Measurements from ENCODE around the gene SLAIN2.
"Not testable (repeated sequence)": the region's sequence is repeated elsewhere in the genome, so short reads cannot be mapped to it uniquely, and the experiment has no call there.

Gene SLAIN2

DNA sequence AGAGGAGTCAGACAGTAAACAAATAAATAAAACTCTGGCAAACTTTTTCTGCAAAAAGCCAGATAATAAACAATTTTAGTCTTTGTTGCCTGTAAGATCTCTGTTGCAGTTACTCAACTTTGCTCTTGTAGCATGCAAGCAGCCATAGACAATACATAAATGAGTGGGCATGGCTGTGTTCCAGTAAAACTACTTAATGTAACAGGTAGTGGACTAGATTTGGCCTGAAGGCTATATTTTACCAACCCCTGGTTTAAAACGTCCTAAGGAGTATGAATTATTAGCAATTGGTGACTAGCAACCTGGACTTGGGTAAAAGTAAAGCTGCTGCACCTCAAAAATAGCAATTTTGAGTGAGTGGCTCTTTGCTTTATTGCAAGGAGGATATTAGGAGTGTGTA lies 30.9 kb downstream of the SLAIN2 start:
- DNase-seq = no peak

DNA sequence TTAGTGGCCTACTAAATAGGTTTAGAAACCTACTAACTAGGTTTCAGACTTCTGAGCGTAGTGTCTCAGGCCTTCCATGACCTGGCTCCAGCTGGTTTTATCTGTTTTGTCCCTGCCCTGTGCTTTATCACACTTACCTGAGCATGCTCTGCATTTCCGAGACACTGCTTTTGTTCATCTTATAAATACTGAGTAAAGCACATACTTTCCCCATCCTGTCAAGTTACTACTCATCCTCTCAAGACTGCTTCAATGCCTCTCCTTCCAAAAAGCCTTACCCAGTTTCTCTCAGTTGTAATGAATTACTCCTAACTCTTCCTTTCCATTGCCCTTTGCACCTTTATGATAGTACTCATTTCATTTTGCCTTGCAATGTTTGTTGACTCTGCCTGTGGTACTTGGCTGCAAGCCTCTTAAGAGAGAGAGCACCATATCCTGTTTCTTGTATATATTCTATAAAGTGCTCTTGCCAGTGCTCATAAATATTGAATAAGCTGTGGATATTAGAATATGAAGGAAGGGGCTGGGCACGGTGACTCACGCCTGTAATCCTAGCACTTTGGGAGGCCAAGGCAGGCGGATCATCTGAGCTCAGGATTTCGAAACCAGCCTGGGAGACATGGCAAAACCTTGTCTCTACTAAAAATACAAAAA lies 34.4 kb downstream of the SLAIN2 start:
- DNase-seq = no peak

DNA sequence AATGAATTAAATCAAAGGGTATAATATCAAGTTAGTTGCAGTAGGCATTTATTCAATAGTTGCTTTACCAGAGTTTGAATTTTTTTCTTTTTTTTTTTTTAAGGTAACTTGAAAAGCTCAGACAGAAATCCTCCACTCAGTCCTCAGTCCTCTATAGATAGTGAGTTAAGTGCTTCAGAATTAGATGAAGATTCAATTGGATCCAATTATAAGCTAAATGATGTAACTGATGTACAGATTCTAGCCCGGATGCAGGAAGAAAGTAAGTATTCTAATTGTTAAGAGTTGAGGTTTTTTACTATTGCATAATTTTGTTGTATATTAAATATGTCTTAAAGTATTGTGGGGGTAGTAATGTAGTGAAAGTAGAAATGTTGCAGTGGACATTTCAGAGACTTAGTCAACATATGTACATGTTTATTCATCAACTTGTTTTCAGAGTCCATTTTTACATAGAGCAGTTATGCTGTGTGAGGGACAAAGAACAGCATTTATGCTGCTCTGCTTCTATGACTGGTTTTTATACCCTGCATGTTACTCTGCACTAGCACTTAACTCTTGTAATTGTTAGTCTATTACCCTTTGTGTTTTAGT lies 38.4 kb downstream of the SLAIN2 start:
- DNase-seq = no peak

- no peak for DNase-seq
Measured at GRCh38 chr4:48380583-48381167, 39.3 kb downstream of the SLAIN2 start.

- DNase-seq = no peak
Measured at GRCh38 chr4:48388525-48389154, 47.3 kb downstream of the SLAIN2 start.

GRCh38 chr4:48396043-48396442 lies 54.7 kb downstream of the SLAIN2 start:
- no peak for DNase-seq

DNA sequence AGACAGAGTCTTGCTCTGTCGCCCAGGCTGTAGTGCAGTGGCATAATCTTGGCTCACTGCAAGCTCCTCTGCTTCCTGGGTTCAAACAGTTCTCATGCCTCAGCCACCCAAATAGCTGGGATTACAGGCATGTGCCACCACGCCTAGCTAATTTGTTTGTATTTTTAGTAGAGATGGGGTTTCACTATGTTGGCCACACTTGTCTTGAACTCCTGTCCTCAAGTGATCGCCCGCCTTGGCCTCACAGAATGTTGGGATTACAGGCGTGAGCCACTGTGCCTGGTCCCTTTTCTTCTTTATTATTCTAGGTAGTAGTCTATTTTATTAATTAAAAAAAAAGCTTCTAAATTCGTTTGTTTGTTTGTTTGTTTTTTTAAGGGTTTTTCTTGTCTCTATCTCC lies 59.1 kb downstream of the SLAIN2 start:
- no peak for DNase-seq

DNA sequence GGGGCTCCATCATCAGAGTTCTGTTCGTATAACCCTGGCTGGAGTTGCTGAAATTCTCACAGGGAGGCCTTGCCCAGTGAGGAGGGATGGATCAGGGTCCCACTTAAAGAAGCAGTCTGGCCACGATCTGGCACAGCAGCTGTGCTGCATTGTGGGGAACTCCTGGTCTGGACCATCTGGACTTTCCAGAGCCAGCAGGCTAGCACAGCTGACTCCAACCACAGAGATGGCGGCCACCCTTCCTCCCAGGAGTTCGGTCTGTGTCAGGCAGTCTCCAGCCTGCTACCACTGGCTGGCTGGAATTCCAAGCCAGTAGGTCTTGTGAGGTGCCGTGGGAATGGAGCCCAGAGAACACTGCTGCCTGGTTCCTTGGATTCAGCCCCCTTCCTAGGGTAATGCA lies 62.0 kb downstream of the SLAIN2 start:
- DNase-seq = no peak

DNA sequence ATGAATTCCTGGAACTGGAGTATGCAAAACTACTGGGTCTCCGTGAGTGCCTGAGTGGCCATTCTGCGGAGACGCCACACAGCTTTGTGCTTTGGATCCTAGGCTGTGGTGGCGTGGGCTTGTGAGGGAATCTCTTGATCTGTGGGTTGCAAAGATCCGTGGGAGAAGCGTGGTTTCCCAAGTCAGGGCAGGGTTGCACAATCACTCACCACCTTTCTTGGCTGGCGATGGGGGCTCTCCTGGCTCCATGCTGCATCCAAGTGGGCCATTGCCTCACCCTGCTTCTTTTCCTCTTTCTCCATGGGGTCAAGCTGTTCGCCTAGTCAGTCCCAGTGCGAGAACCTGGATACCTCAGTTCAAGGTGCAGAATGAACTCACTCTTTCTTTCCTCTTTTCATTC lies 62.5 kb downstream of the SLAIN2 start:
- DNase-seq = no peak

DNA sequence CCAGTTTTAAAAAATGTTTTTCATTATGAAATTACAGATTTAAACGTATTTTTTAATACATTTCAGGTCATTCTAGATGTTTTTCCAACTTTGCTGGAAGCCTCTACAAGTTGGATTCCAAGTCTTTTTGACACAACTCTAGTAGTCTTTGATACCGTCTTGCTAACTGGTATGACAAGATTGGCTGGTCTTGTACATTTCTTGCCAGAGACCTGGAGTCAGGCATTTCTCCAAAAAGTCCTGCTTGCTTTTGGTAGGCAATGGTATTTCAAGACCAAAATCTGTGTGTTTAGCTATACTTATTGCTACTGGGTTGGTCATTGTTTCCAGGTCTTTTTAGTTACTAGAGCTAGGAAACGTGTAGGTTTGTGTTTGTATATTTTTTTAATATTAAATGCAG lies 64.6 kb downstream of the SLAIN2 start:
- no peak for DNase-seq

DNA sequence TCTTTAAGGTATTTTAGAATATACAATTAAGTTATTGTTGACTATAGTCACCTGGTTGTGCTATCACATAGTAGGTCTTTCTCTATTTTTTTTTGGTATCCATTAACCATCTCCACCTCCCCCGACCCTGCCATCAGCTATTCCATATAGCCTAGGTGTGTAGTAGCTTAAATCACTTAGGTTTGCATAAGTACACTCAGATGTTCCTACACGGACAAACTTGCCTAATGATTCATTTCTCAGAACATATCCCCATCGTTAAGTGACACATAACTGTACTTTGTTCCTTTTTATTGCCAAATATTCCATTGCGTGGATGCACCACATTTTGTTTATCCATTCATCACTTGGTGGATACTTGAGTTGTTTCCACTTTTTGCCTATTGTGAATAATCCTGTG lies 67.9 kb downstream of the SLAIN2 start:
- no peak for DNase-seq

DNA sequence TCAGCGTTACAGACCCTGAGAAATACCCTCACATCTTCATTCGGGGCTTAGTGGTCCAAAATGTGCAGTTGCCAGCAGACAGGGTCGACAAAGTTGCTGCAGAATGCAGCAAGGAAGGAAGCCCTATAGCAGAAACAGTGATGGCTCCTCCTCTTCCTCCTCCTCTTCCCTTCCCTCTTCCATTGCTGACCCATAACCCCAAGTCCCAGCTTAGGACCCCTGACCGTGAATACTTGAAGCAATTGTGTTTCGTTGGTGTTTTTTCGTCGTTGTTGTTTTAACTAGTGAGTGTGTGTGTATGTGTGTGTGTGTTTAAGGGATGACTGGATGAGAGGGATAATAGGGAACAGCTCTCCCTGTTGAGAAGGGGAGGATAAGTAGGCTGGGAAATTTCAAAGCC lies 69.5 kb downstream of the SLAIN2 start:
- no peak for DNase-seq

DNA sequence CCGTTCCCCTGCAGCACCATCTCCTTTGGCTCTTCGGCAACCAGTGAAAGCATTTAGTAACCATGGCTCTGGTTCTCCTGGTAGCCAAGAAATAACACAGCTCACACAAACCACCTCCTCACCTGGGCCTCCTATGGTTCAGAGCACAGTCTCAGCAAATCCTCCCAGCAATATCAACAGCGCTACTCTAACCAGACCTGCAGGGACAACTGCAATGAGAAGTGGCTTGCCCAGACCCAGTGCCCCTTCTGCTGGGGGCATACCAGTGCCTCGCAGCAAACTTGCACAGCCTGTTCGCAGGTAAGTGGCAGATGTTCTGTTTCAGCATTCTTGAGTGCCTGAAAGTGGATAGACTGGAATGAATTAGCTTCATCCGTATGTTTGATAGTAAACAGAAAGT lies 78.8 kb downstream of the SLAIN2 start:
- no peak for DNase-seq

- DNase-seq = no peak
Measured at GRCh38 chr4:48421101-48421500, 79.8 kb downstream of the SLAIN2 start.

DNA sequence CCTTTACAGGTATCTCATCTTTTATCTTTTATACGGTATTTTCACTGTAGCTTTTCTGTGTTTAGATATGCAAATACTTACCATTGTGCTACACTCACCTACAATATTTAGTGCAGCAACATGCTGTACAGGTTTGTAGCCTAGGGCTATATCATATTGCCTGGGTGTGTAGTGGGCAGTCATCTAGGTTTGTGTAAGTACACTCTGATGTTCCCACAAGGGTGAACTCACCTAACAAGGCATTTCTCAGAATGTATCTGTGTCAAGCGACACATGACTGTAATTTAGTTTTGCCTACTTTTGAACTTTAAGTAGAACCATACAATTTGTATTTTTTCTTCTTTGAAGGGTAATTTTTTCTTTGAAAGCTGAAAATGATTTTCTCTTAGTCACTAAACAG lies 87.6 kb downstream of the SLAIN2 start:
- DNase-seq = no peak

GRCh38 chr4:48429709-48430474 lies 88.6 kb downstream of the SLAIN2 start:
- DNase-seq = no peak

DNA sequence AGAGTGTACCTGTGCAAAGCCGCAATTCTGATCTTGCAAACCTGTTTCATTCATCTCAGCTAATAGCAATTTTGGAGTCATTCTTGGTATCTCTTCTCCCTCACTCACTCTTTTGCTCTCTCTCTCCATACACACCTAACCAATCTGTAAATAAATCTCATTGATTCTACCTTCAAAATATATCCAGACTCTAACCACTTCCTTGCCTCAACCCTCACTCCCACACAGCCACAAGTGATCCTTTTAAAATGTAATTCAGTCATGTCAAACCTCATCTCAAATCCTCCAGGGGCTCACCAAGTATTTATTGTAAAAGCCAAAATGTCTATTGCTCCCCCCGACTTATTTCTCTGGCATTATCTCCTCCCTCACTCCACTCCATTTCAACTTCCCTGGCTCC lies 90.1 kb downstream of the SLAIN2 start:
- DNase-seq = no peak

DNA sequence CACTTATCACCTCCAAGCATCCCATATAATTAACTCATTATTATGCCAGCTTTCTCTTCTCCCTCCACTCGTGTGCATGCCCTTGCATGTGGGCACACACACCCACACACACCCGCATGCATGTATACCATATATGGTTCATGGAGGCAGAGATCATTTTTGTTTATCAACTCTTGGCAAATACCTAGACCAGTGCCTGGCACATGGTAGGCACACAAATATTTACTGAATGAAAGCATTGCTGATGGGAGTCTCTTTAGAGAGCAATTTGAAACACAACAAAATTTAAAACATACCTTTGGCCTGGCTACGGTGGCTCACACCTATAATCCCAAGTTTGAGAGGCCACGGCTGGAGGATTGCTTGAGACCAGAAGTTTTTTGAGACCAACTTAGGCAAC lies 90.7 kb downstream of the SLAIN2 start:
- no peak for DNase-seq

DNA sequence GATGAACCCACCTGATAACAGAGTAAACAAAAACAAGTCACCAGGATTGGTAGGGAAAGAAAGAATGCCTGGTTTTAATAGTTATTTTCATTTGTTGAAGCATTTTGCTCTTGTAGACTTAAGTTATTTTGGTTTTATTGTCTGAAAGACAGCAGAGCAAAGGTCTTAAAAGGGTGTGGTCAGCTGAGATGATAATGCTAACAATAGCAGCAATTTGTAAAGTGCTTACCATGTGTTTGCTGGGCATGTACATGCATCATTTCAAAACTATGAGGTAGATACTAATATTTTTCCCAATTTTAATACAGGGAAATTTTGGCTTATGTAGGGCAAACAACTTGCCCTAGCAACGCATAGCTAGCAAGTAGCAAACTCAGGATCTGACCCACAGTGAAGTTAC lies 95.0 kb downstream of the SLAIN2 start:
- no peak for DNase-seq

DNA sequence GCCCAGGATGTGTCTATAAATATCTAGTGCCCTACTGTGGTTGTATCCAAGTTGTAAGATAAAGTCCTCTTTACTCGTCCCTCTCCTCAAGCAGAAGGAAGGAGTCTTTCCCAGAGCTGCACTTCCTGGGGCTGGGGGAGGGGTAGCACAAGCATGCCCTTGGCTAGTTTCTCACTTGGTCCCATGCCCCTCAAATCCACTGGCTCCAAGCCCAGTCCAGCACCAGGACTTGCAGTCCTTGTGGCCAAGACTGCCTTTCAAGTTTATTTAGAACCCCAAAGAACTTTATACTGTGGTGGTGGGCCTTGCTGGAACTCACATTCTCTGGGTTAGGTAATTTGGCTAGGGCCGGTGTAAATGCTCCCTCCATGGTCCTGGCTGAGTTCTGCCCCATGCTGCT lies 98.7 kb downstream of the SLAIN2 start:
- DNase-seq = no peak

DNA sequence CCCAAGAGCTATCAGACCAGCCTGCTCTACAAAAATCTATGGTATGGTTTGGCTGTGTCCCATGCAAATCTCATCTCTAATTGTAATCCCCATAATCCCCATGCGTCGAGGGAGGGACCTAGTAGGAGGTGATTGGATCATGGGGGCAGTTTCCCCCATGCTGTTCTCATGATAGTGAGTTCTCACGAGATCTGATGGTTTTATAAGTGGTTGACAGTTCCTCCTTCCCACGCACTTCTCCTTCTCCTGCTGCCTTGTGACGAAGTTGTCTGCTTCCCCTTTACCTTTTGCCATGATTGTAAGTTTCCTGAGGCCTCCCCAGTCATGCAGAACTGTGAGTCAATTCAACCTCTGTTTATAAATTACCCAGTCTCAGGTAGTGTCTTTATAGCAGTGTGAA lies 99.6 kb downstream of the SLAIN2 start:
- DNase-seq = not testable (repeated sequence)

DNA sequence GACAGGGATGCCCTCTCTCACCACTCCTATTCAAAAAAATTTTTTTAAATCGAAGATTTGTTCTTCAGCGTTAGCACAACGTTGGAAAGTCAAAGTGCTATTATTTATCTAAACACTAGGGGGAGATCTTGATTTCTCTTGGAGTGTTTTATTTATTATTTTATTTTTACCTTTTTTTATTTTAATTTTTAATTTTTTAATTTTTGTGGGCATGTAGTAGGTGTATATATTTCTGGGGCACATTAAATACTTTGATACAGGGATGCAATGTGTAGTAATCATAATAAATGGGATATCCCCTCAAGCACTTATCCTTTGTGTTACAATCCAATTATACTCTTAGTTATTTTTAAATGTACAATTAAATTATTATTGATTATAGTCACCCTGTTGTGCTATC lies 104.4 kb downstream of the SLAIN2 start:
- DNase-seq = no peak

DNA sequence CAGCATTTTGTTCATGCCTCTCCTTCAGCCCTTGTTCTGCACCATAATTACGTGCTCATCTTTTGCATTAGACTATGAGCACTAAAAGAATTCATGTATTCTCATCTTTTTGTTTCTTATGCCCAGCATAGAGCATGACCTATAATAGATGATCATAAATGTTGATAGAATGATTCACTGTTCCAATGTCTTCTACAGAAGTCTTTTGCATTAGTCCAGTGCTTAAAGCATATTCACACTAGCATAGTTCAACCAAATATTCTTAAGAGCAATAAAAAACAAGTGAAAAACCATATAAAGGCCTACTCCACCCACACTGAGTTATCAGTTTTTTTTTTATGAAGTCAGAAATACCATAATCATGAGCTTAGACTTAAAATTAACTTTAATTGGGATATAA lies 105.3 kb downstream of the SLAIN2 start:
- DNase-seq = no peak

DNA sequence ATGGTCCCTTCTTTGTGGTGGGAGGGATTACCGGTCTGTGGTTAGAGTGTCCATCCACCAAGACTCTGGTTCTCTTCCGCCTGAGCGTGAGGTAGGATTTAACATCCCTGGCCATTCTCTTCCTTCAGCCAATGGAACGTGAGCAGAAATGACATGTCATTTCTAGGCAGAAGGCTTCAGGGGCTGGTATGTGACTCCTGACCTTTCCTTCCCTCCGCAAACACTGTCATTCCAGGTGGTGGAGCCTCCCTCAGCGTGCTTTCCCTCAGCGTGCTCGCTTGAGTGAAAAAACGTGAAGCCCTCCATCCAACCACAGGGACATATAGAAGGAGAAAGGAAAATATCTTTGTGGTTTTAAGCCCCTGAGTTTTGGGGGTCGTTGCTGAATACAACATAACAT lies 107.8 kb downstream of the SLAIN2 start:
- no peak for DNase-seq
